HepG2 (cell line): ENCODE measurements around the gene SMIM38. TPM values are rescaled to one million over a fixed set of nuclear protein-coding genes. Genes with fewer than 3 reads are reported as not detected.

Experiments
- ATAC-seq: fragments of 200-7000 bp; cut with Tn5 transposase; 3 replicates; pipeline ENCODE4 v1.9.1; 2020; ENCODE audit warnings: mild to moderate bottlenecking, moderate library complexity
- BruUV-seq: library from RNA; stranded (reverse); fragments of 400-500 nt; replicated peaks from 2 replicates; lab custom pipeline; 2021; lab: Mats Ljungman, UMichigan
- CTCF ChIA-PET: fragments of 300-600 bp; formaldehyde crosslinking; extraction: SDS; loops from one replicate; lab custom pipeline; 2021; ENCODE audit warnings: low total read pairs, inconsistent platforms, low intra/inter-chr PET ratio; lab: Yijun Ruan, JAX
- POLR2A ChIA-PET: fragments of 350-600 bp; sonication (Branson Sonifier 250); formaldehyde crosslinking; loops from one replicate; lab custom pipeline; 2020; ENCODE audit warnings: antibody characterized with exemption, inconsistent platforms; lab: Yijun Ruan, JAX
- DNase-seq: peaks from one replicate; pipeline ENCODE4 v3.0.0-alpha.2; 2015; ENCODE audit warnings: low spot score
- FAIRE-seq: peaks from 3 replicates; lab custom pipeline; 2011; peaks lifted over from hg19 to GRCh38; lab: Jason Lieb, UNC
- H2AFZ ChIP-seq: one replicate; pipeline ENCODE4 v1.6.1; 2011; ENCODE audit warnings: low read length, inconsistent platforms
- H3K27ac ChIP-seq: fragments of 300-600 bp; 3 replicates; pipeline ENCODE4 v1.8.0; 2011; ENCODE audit warnings: mixed run types, mild to moderate bottlenecking, mixed read lengths, low read length, inconsistent platforms; ENCODE audit not compliant: insufficient read depth; ENCODE audit errors: extremely low read length
- H3K27me3 ChIP-seq, 2 experiments: fragments of 200-600 bp in 1 of 2; 2 replicates in 1 of 2; 3 replicates in 1 of 2; pipeline versions ENCODE4 v1.6.0 to v1.8.0; 2011; ENCODE audit warnings: low read length in 2 of 2, mild to moderate bottlenecking in 2 of 2, moderate library complexity in 2 of 2, inconsistent platforms in 1 of 2; ENCODE audit not compliant: insufficient read depth in 2 of 2, control insufficient read depth in 1 of 2
- H3K36me3 ChIP-seq, 2 experiments: fragments of 200-600 bp in 1 of 2; replicated peaks in 1 of 2; 2 replicates in 1 of 2; 3 replicates in 1 of 2; pipeline versions ENCODE4 v1.5.1 to v1.8.0; 2011; ENCODE audit warnings: low read length in 2 of 2, inconsistent platforms in 1 of 2; ENCODE audit not compliant: insufficient read depth in 2 of 2, control insufficient read depth in 1 of 2
- H3K4me1 ChIP-seq: 2 replicates; pipeline ENCODE4 v1.5.1; 2012; ENCODE audit warnings: low read length, inconsistent platforms; ENCODE audit not compliant: insufficient read depth
- H3K4me2 ChIP-seq: 2 replicates; pipeline ENCODE4 v1.6.0; 2011; ENCODE audit warnings: low read depth, low read length, inconsistent platforms
- H3K4me3 ChIP-seq, 3 experiments: fragments of 200-600 bp in 1 of 3; sonication (generic), shearing (Covaris generic) in 1 of 3; replicated peaks in 1 of 3; 2 replicates each; pipeline ENCODE4 v1.5.1; 2011 to 2016; ENCODE audit warnings: low read length in 3 of 3, inconsistent platforms in 2 of 3, low read depth in 2 of 3, mild to moderate bottlenecking in 2 of 3, control low read depth in 1 of 3, mixed read lengths in 1 of 3; ENCODE audit not compliant: insufficient read depth in 1 of 3
- H3K79me2 ChIP-seq: one replicate; pipeline ENCODE4 v1.6.1; 2011; ENCODE audit warnings: low read length, inconsistent platforms; ENCODE audit not compliant: insufficient read depth
- H3K9ac ChIP-seq: 2 replicates; pipeline ENCODE4 v1.6.0; 2011; ENCODE audit warnings: mild to moderate bottlenecking, low read depth, low read length, inconsistent platforms; ENCODE audit not compliant: insufficient read depth
- H3K9me3 ChIP-seq: 2 replicates; pipeline ENCODE4 v1.5.1; 2012; ENCODE audit warnings: mild to moderate bottlenecking, low read length
- H4K20me1 ChIP-seq: 2 replicates; pipeline ENCODE4 v1.6.0; 2011; ENCODE audit warnings: inconsistent platforms, mild to moderate bottlenecking, low read length, moderate library complexity; ENCODE audit not compliant: insufficient read depth
- GZF1 ChIP-seq: sonication (generic); formaldehyde crosslinking; IDR thresholded peaks from 2 replicates; pipeline ENCODE4 v1.5.1; 2020; ENCODE audit warnings: mild to moderate bottlenecking, missing genetic modification reagents
- NCOR1 ChIP-seq: fragments of 200-600 bp; sonication (generic); IDR thresholded peaks from 2 replicates; pipeline ENCODE4 v1.7.0; 2017; ENCODE audit warnings: antibody characterized with exemption, low read length, borderline replicate concordance
- SAFB2 ChIP-seq: sonication (generic); formaldehyde crosslinking; IDR thresholded peaks from 2 replicates; pipeline ENCODE4 v1.5.1; 2020; ENCODE audit warnings: missing genetic modification reagents, low read depth, mild to moderate bottlenecking, borderline replicate concordance
- SCMH1 ChIP-seq: sonication (generic); formaldehyde crosslinking; IDR thresholded peaks from 2 replicates; pipeline ENCODE4 v1.9.0; 2021; ENCODE audit warnings: missing genetic modification reagents, mild to moderate bottlenecking, borderline replicate concordance
- SP2 ChIP-seq: sonication (generic); formaldehyde crosslinking; IDR thresholded peaks from 2 replicates; pipeline ENCODE4 v1.5.1; 2020; ENCODE audit warnings: mild to moderate bottlenecking, missing genetic modification reagents
- ZFP1 ChIP-seq: IDR thresholded peaks from 2 replicates; pipeline ENCODE4 v1.6.1; 2016
- ZFP90 ChIP-seq: sonication (generic); formaldehyde crosslinking; IDR thresholded peaks from 2 replicates; pipeline ENCODE4 v1.8.0; 2022; ENCODE audit warnings: missing genetic modification reagents, mild to moderate bottlenecking, inconsistent platforms, borderline replicate concordance
- ZNF101 ChIP-seq: sonication (generic); formaldehyde crosslinking; IDR thresholded peaks from 2 replicates; pipeline ENCODE4 v1.4.0; 2020; ENCODE audit warnings: mild to moderate bottlenecking, low read depth, missing genetic modification reagents, borderline replicate concordance
- WGBS: methylation state at CpG from one replicate; pipeline ENCODE4 v1.1.6; 2017; ENCODE audit warnings: low lambda C conversion rate; 5-methylcytosine and 5-hydroxymethylcytosine counted together
- in situ Hi-C: cut with HindIII; loops from 2 replicates; pipeline ENCODE4 v1.10.0; 2017; ENCODE audit warnings: low pct_unique_long_range_greater_than_20kb; ENCODE audit not compliant: extremely low pct_ligation_motif_present
- intact Hi-C: fragments of 100-400 bp; cut with micrococcal nuclease; formaldehyde crosslinking; loops from one replicate; pipeline ENCODE4 v1.10.0; 2022; ENCODE audit not compliant: unreplicated experiment
- polyA plus RNA-seq, 8 experiments: library from polyadenylated mRNA; depleted of rRNA in 3 of 8; stranded (reverse) in 7 of 8; unstranded in 1 of 8; fragments of >200 nt; fragmentation: Illumina TruSeq in 4 of 8; extraction: Trizol in 4 of 8; gene quantifications; 2 replicates each; pipeline versions ENCODE4 v1.2.1 to v1.2.3, GENCODE V29; 2011 to 2016; ENCODE audit warnings: low read depth in 4 of 8, missing spikeins in 1 of 8, mixed read lengths in 1 of 8; ENCODE audit not compliant: insufficient read depth in 1 of 8
- total RNA-seq, 5 experiments: library from RNA; depleted of rRNA; stranded (reverse); fragments of >200 nt; fragmentation: Illumina TruSeq; extraction: Trizol; gene quantifications; 2 replicates each; pipeline ENCODE4 v1.2.3, GENCODE V29; 2016; ENCODE audit warnings: low read depth in 1 of 5
- TF ChIP-seq, protein P1 (sequence below): sonication (generic); formaldehyde crosslinking; IDR thresholded peaks from 2 replicates; pipeline ENCODE4 v1.8.1; 2023; ENCODE audit warnings: mild to moderate bottlenecking, missing genetic modification reagents, borderline replicate concordance
- TF ChIP-seq, protein P2 (sequence below): sonication (generic); formaldehyde crosslinking; IDR thresholded peaks from 2 replicates; pipeline ENCODE4 v1.4.0; 2020; ENCODE audit warnings: low read depth, mild to moderate bottlenecking, missing genetic modification reagents
- TF ChIP-seq, protein P3 (sequence below): sonication (generic); formaldehyde crosslinking; IDR thresholded peaks from 2 replicates; pipeline ENCODE4 v1.9.0; 2022; ENCODE audit warnings: missing genetic modification reagents, mild to moderate bottlenecking, borderline replicate concordance
- TF ChIP-seq, protein P4 (sequence below): sonication (generic); formaldehyde crosslinking; IDR thresholded peaks from 2 replicates; pipeline ENCODE4 v1.4.0; 2020; ENCODE audit warnings: low read depth, mild to moderate bottlenecking, missing genetic modification reagents
- TF ChIP-seq, protein P5 (sequence below): sonication (generic); formaldehyde crosslinking; IDR thresholded peaks from 2 replicates; pipeline ENCODE4 v1.4.0; 2020; ENCODE audit warnings: mild to moderate bottlenecking, low read depth, missing genetic modification reagents
- TF ChIP-seq, protein P6 (sequence below): sonication (generic); formaldehyde crosslinking; IDR thresholded peaks from 2 replicates; pipeline ENCODE4 v1.8.1; 2023; ENCODE audit warnings: missing genetic modification reagents, mild to moderate bottlenecking, borderline replicate concordance

SMIM38 gene
- total and polyA plus RNA-seq, 2 of the 13 experiments (the other 11 are each of a cell fraction or from before 2014, with no cell fraction given), result 0.30 to 0.40 TPM

DNA sequence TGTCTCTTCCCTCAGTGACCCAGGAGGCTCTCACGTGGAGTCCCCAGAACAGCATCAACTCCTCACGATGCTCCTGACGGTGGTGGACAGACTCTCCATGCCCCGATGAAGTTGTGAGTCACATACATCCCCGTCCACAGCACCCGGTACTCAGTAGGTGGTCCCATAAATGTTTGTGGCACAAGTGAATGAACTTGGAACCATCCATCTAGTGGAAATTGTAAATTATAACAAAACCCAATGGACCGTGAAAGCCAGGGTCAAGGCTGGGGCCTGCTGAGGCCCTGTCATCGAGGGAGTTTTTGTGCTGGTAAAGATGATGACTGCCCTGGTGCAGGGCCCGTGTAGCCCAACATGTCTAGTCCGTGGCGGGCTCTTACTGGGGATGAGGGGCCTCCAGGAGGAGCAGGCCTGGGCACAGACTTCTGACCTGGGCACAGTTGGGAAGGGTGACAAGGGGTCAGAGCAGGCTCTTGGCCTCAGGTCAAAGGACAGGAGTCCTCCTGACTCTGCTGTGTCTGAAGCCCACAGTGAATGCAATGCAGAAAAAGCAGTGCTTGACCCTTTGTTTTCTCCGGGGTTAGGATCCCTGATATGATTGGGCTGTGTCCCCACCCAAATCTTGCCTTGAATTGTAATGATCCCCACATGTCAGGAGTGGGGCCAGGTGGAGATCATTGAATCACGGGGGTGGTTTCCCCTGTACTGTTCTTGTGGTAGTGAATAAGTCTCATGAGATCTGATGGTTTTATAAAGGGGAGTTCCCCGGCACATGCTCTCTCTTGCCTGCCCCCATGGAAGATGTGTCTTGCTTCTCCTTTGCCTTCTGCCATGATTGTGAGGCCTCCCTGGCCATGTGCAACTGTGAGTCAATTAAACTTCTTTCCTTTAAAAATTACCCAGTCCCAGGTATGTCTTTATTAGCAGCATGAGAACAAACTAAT lies 20.0 kb upstream of the SMIM38 start:
- ChIA-PET CTCF (no interaction called here), POLR2A (no interaction called here)
- Histone ChIP-seq H3K27me3 (peaks cover 0 to 2% of the 10 kb centered on the region in 2 experiments; a peak in 1 of 5 replicates), H3K9me3 (peaks cover 5% of the 10 kb centered on the region; the same call in 1 of the 2 replicates), H3K79me2 (no peaks in the 10 kb centered on the region), H3K4me2 (no peak overlapping the region), H2AFZ (no peak overlapping the region), H3K4me1 (peaks cover 22% of the 10 kb centered on the region), H3K36me3 (no peaks in the 10 kb centered on the region), H4K20me1 (no peaks in the 10 kb centered on the region), H3K27ac (no peak overlapping the region), H3K9ac (no peak overlapping the region), H3K4me3 (no peak overlapping the region)
- DNase-seq, result no peak
- 55% methylated on average over 14 of the region's 14 CpGs for WGBS
- no peak for FAIRE-seq
- in situ Hi-C loops (no loop called here), intact Hi-C loops (no loop called here)
- ATAC-seq, result no peak
- TF ChIP-seq, protein P1, sequence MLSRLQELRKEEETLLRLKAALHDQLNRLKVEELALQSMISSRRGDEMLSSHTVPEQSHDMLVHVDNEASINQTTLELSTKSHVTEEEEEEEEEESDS, result no peak
- no peak for TF ChIP-seq SAFB2 (CRISPR knock-in tag)
- TF ChIP-seq, protein P2, sequence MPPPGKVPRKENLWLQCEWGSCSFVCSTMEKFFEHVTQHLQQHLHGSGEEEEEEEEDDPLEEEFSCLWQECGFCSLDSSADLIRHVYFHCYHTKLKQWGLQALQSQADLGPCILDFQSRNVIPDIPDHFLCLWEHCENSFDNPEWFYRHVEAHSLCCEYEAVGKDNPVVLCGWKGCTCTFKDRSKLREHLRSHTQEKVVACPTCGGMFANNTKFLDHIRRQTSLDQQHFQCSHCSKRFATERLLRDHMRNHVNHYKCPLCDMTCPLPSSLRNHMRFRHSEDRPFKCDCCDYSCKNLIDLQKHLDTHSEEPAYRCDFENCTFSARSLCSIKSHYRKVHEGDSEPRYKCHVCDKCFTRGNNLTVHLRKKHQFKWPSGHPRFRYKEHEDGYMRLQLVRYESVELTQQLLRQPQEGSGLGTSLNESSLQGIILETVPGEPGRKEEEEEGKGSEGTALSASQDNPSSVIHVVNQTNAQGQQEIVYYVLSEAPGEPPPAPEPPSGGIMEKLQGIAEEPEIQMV (CRISPR knock-in tag), result no peak
- TF ChIP-seq, protein P3, sequence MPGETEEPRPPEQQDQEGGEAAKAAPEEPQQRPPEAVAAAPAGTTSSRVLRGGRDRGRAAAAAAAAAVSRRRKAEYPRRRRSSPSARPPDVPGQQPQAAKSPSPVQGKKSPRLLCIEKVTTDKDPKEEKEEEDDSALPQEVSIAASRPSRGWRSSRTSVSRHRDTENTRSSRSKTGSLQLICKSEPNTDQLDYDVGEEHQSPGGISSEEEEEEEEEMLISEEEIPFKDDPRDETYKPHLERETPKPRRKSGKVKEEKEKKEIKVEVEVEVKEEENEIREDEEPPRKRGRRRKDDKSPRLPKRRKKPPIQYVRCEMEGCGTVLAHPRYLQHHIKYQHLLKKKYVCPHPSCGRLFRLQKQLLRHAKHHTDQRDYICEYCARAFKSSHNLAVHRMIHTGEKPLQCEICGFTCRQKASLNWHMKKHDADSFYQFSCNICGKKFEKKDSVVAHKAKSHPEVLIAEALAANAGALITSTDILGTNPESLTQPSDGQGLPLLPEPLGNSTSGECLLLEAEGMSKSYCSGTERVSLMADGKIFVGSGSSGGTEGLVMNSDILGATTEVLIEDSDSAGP, result no peak
- no peak for TF ChIP-seq NCOR1
- TF ChIP-seq, protein P4, sequence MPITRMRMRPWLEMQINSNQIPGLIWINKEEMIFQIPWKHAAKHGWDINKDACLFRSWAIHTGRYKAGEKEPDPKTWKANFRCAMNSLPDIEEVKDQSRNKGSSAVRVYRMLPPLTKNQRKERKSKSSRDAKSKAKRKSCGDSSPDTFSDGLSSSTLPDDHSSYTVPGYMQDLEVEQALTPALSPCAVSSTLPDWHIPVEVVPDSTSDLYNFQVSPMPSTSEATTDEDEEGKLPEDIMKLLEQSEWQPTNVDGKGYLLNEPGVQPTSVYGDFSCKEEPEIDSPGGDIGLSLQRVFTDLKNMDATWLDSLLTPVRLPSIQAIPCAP, result no peak
- TF ChIP-seq ZFP1 (CRISPR knock-in tag), result no peak
- TF ChIP-seq SCMH1 (CRISPR knock-in tag), result no peak
- TF ChIP-seq GZF1 (CRISPR knock-in tag), result no peak
- TF ChIP-seq, protein P5, sequence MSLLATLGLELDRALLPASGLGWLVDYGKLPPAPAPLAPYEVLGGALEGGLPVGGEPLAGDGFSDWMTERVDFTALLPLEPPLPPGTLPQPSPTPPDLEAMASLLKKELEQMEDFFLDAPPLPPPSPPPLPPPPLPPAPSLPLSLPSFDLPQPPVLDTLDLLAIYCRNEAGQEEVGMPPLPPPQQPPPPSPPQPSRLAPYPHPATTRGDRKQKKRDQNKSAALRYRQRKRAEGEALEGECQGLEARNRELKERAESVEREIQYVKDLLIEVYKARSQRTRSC (CRISPR knock-in tag), result no peak
- TF ChIP-seq ZNF101 (CRISPR knock-in tag), result no peak
- TF ChIP-seq, protein P6, sequence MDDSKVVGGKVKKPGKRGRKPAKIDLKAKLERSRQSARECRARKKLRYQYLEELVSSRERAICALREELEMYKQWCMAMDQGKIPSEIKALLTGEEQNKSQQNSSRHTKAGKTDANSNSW (CRISPR knock-in tag), result no peak
- no peak for TF ChIP-seq SP2 (CRISPR knock-in tag)
- no peak for TF ChIP-seq ZFP90 (CRISPR knock-in tag)
- no TSS peak for BruUV-seq
